ENCODE measurements around the gene GPC3. TPM values are rescaled to one million over a fixed set of nuclear protein-coding genes. Genes with fewer than 3 reads are reported as not detected.

The GPC3 gene
- total and polyA plus RNA-seq, 4 donors, result 8.3 to 270 (median 52.4) TPM

DNA sequence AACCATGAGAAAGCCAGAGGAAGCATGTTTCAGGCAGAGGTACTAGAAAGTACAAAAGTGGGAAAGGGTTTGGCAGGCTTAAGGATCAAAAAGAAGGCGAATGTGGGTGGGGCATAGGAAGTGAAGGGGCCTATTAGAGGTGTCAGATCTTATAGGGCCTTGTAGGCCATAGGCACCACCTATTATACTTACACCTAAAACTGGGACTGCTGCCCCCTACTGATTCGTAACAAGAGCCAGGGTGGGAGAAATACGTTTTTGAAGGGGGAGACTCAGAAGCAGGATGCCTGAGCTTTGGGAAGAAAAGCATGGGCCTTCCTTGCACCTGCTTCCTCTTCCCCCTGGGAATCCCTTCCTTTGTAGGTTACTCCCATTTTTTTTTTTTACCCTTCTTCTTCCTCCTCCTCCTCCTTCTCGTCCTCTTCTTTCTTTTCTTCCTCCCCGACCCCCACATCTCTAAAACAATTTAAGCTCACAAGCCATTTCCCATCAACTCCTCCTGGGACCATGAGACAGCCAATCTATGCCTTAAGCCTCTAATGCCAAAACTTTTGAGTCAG is 40.7 kb upstream of the GPC3 start:
- DNase-seq (no peak), ATAC-seq (ENCODE audit: insufficient read depth, low FRiP score) (no peak)
- no peak overlapping the region for H3K4me3 ChIP-seq
- TF ChIP-seq, protein P1, sequence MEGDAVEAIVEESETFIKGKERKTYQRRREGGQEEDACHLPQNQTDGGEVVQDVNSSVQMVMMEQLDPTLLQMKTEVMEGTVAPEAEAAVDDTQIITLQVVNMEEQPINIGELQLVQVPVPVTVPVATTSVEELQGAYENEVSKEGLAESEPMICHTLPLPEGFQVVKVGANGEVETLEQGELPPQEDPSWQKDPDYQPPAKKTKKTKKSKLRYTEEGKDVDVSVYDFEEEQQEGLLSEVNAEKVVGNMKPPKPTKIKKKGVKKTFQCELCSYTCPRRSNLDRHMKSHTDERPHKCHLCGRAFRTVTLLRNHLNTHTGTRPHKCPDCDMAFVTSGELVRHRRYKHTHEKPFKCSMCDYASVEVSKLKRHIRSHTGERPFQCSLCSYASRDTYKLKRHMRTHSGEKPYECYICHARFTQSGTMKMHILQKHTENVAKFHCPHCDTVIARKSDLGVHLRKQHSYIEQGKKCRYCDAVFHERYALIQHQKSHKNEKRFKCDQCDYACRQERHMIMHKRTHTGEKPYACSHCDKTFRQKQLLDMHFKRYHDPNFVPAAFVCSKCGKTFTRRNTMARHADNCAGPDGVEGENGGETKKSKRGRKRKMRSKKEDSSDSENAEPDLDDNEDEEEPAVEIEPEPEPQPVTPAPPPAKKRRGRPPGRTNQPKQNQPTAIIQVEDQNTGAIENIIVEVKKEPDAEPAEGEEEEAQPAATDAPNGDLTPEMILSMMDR (IDR thresholded peaks at IDR 0.05; ENCODE audit: control extremely low read depth, extremely low read depth), result no peak
- no peak overlapping the region for H3K27ac ChIP-seq (ENCODE audit: low read depth in 1 of 2, low read length in 1 of 2)
- H3K9ac ChIP-seq (ENCODE audit: insufficient read depth in 1 of 2, low read length in 2 of 2), result no peak overlapping the region
- no peaks in the 10 kb centered on the region for H3K36me3 ChIP-seq (ENCODE audit: control insufficient read depth in 4 of 4, insufficient read depth in 4 of 4, low read length in 4 of 4)
- WGBS, 2 donors, result 45 to 62% methylated on average over 5 of the region's 5 CpGs
- H3K4me1 ChIP-seq (ENCODE audit: control insufficient read depth in 5 of 5, insufficient read depth in 5 of 5, low read length in 5 of 5), result no peaks in the 10 kb centered on the region
- no peaks in the 10 kb centered on the region for H3K9me3 ChIP-seq (ENCODE audit: control insufficient read depth in 4 of 4, insufficient read depth in 3 of 4, low read length in 3 of 4)
- H3K27me3 ChIP-seq (ENCODE audit: control insufficient read depth in 3 of 3, insufficient read depth in 3 of 3, low read length in 2 of 3), result peaks cover 0 to 9% (median 8%) of the 10 kb centered on the region in 3 donors

DNA sequence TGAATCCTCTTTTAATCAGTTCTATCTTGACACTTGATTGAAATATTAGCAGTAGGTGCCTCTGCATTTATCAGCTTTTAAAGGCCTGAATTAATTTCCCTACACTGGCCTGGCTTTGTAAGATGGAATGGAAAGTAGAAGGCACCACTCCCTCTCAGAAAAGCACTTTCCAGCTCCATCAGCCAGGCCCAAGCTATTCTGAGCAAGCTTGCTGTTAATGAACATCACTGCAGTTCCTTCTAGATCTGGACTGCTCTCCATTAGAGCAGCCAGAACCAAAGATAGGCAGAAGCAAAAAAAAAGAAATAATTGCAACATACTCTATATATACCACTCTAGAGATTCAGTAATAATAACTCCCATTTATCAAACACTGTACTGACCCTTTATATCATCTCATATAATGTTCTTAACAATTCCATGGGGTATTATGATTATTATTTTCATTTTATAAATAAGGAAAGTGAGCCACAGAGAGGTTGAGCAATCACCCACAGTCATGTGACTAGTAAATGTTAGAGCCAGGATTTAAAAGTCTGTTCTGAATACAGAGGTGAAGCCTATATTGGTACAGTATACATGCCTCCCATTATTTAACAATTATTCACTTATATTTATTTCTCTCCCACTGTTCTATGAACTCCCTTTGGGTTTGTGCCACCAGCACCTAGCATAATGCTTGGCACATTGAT is 39.4 kb upstream of the GPC3 start:
- Histone ChIP-seq H3K27ac (ENCODE audit: low read depth in 1 of 2, low read length in 1 of 2) (no peak overlapping the region), H3K27me3 (ENCODE audit: control insufficient read depth in 3 of 3, insufficient read depth in 3 of 3, low read length in 2 of 3) (peaks cover 0 to 11% (median 1%) of the 10 kb centered on the region in 3 donors), H3K9me3 (ENCODE audit: control insufficient read depth in 4 of 4, insufficient read depth in 3 of 4, low read length in 3 of 4) (no peaks in the 10 kb centered on the region), H3K36me3 (ENCODE audit: control insufficient read depth in 4 of 4, insufficient read depth in 4 of 4, low read length in 4 of 4) (no peaks in the 10 kb centered on the region), H3K9ac (ENCODE audit: insufficient read depth in 1 of 2, low read length in 2 of 2) (no peak overlapping the region), H3K4me1 (ENCODE audit: control insufficient read depth in 5 of 5, insufficient read depth in 5 of 5, low read length in 5 of 5) (no peaks in the 10 kb centered on the region), H3K4me3 (no peak overlapping the region)
- DNase-seq, result peak in 1 of 3 donors; percentile 52
- ATAC-seq (ENCODE audit: insufficient read depth, low FRiP score), result no peak
- TF ChIP-seq, protein P1 (IDR thresholded peaks at IDR 0.05; ENCODE audit: control extremely low read depth, extremely low read depth), result no peak

DNA sequence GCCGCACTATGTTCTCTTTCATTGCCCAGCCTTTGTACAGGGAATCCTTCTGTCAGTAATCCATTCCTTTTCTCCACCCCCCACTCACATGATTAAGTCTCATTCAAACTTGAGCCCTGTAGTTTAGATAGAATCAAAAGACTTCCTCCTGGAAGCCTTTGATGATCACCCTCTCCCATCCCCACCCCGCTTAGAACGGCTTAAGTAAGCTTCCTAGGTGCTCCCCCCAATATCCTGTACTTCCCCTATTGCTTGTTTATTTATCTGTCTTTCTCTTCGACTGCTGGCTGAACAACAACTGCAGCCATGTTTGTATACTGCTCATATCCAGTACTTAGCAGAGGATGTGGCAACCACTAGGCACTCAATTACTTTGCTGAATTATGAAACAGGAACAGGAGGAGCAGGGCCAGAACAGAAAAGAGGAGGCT is 38.5 kb upstream of the GPC3 start:
- Histone ChIP-seq H3K27me3 (ENCODE audit: control insufficient read depth in 3 of 3, insufficient read depth in 3 of 3, low read length in 2 of 3) (peaks cover 0 to 10% (median 0%) of the 10 kb centered on the region in 3 donors), H3K4me3 (no peak overlapping the region), H3K36me3 (ENCODE audit: control insufficient read depth in 4 of 4, insufficient read depth in 4 of 4, low read length in 4 of 4) (no peaks in the 10 kb centered on the region), H3K9me3 (ENCODE audit: control insufficient read depth in 4 of 4, insufficient read depth in 3 of 4, low read length in 3 of 4) (no peaks in the 10 kb centered on the region), H3K4me1 (ENCODE audit: control insufficient read depth in 5 of 5, insufficient read depth in 5 of 5, low read length in 5 of 5) (no peaks in the 10 kb centered on the region), H3K9ac (ENCODE audit: insufficient read depth in 1 of 2, low read length in 2 of 2) (no peak overlapping the region), H3K27ac (ENCODE audit: low read depth in 1 of 2, low read length in 1 of 2) (no peak overlapping the region)
- ATAC-seq (ENCODE audit: insufficient read depth, low FRiP score) (no peak), DNase-seq (peak; percentile 25 to 80 (median 55))
- TF ChIP-seq, protein P1 (IDR thresholded peaks at IDR 0.05; ENCODE audit: control extremely low read depth, extremely low read depth), result no peak
- 33 to 45% methylated on average over 4 of the region's 4 CpGs for WGBS, 2 donors
